22Rv1 (cell line): ENCODE data around the gene RHOG.

Experiments used
- H3K27ac ChIP-seq: fragments of 450-650 bp; 2 replicates; pipeline ENCODE4 v1.5.1; 2017
- ZFX ChIP-seq: fragments of 450-650 bp; IDR thresholded peaks from 2 replicates; pipeline ENCODE4 v1.6.1; 2017; ENCODE audit warnings: antibody characterized with exemption, borderline replicate concordance
- TF ChIP-seq, protein P1 (sequence below): fragments of 450-650 bp; IDR thresholded peaks from 2 replicates; pipeline ENCODE4 v1.5.1; 2017; ENCODE audit warnings: mild to moderate bottlenecking

The RHOG gene

DNA sequence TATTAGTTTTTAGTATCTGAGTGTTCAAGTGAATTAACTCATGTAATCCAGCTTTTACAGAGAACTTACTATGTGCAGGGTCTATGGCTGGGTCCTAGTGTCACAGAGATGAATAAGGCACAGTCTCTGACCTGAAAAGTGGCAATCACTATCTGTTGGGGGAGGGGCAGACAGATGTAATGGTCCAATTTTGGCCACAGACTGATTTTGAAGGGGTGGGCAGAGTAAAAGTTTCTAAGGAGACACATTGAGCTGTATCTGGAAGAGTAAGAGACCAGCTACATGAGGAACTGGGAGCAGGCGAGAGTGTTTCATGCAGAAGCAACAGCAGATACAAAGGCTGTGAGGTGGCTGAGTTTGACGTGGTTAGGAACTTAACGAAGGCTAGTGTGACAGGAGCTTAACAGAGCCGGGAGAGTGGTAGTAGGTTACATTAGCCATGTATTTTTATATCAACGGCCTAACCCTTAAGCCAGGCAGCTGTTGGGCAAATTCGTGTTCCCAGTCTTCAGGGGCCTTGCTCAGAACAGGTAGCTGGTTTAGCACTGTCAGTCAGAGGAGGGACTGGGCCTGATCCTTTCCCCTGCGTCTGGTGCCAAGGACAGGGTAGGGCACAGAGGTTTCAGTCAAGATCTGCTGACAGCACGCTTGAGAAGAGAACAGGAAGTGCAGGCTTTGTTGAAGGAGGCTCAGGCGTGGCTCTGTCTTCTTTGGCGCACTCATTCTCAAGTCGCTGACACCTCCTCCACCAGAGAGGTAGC lies 13.3 kb upstream of the RHOG start:
- no peak for TF ChIP-seq ZFX
- H3K27ac ChIP-seq, result no peak overlapping the region

DNA sequence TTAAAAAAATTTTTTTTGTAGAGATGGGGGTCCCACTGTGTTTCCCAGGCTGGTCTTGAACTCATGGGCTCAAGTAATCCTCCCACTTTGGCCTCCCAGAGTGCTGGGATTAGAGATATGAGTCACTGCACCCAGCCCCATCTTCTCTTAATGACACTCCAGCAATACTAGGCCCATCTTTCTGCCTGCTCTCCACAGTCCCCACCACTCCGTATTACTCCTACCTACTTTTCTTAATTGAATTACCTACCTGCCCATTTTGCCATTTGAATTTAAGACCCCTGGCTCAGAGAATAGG lies 12.7 kb upstream of the RHOG start:
- TF ChIP-seq ZFX, result no peak
- TF ChIP-seq, protein P1, sequence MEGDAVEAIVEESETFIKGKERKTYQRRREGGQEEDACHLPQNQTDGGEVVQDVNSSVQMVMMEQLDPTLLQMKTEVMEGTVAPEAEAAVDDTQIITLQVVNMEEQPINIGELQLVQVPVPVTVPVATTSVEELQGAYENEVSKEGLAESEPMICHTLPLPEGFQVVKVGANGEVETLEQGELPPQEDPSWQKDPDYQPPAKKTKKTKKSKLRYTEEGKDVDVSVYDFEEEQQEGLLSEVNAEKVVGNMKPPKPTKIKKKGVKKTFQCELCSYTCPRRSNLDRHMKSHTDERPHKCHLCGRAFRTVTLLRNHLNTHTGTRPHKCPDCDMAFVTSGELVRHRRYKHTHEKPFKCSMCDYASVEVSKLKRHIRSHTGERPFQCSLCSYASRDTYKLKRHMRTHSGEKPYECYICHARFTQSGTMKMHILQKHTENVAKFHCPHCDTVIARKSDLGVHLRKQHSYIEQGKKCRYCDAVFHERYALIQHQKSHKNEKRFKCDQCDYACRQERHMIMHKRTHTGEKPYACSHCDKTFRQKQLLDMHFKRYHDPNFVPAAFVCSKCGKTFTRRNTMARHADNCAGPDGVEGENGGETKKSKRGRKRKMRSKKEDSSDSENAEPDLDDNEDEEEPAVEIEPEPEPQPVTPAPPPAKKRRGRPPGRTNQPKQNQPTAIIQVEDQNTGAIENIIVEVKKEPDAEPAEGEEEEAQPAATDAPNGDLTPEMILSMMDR, result no peak
- H3K27ac ChIP-seq, result no peak overlapping the region

DNA sequence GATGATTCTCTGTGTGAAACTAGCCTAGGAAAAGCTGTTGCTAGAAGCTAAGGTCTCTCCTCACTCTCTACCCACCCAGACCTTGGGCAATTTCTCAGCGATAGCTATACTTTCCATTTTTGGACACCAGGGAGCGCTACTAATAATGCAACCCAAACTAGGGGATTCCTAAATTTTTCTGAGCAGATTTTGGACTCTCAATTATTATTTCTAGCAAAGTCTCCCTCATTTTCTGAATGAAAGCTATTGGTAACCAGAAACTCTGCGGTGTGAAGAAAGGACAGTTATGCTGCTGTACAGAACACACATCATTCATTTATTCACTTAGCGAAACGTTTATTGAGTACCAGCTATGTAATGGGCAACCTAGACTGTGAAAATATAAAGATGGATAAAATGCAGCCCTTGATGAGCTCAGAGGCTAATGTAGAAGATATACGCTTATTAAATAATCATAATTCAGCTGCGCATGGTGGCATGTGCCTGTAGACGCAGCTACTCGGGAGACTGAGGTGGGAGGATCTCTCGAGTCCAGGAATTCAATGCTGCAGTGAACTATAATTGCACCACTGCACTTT lies 8.6 kb upstream of the RHOG start:
- TF ChIP-seq, protein P1, result peak; percentile 84
- TF ChIP-seq ZFX, result no peak
- H3K27ac ChIP-seq, result no peak overlapping the region

DNA sequence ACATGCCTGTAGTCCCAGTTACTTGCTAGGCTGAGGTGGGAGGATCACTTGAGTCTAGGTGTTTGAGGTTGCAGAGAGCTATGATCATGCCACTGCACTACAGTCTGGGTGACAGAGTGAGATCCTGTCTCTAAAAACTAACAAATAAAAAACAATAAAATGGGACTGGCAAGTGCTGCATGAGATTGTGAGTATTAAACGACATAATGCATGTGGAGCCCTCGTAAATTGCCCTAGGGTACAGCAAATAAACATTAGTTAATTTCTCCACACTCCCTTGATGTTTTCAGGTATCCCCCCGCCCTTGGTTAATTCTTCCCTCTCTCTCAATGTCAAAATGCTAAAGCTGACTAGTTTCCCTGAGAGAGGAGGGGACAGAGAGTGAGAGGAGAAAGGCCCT lies 4.9 kb upstream of the RHOG start:
- no peak for TF ChIP-seq ZFX
- TF ChIP-seq, protein P1, result no peak
- no peak overlapping the region for H3K27ac ChIP-seq

DNA sequence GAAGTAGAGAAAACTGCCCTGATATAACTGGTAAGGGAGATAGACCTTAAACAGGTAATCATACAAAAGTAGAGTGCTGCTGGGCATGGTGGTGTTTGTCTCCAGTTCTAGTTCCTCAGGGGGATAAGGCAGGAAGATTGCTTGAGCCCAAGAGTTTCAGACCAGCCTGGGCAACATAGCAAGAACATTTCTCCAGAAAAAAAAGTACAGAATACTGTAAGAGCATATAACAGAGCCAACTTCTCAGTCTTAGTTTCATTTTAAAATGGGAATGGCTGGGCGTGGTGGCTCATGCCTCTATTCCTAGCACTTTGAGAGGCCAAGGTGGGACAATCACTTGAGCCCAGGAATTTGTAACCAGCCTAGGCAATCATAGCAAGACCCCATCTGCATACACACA lies 4.5 kb upstream of the RHOG start:
- H3K27ac ChIP-seq, result no peak overlapping the region
- TF ChIP-seq, protein P1, result no peak
- TF ChIP-seq ZFX, result no peak

DNA sequence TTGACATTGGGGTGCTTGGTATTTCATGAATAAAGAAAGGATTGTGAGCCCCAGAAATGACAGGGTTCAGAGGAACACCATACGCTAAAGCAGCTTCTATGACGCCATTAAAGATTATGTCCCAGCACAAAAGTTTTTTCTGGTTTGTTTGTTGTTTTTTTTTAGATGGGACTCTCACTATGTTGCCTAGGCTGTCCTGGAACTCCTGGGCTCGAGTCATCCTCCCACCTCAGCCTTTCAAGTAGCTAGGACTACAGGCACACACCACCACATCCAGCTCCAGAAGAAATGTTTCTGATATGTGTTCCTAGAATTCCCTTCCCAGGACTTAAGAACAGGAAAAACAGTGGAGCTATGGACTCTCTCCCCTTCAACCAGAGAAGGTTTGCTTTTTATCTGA lies 2.6 kb upstream of the RHOG start:
- TF ChIP-seq, protein P1, result no peak
- TF ChIP-seq ZFX, result no peak
- H3K27ac ChIP-seq, result no peak overlapping the region

DNA sequence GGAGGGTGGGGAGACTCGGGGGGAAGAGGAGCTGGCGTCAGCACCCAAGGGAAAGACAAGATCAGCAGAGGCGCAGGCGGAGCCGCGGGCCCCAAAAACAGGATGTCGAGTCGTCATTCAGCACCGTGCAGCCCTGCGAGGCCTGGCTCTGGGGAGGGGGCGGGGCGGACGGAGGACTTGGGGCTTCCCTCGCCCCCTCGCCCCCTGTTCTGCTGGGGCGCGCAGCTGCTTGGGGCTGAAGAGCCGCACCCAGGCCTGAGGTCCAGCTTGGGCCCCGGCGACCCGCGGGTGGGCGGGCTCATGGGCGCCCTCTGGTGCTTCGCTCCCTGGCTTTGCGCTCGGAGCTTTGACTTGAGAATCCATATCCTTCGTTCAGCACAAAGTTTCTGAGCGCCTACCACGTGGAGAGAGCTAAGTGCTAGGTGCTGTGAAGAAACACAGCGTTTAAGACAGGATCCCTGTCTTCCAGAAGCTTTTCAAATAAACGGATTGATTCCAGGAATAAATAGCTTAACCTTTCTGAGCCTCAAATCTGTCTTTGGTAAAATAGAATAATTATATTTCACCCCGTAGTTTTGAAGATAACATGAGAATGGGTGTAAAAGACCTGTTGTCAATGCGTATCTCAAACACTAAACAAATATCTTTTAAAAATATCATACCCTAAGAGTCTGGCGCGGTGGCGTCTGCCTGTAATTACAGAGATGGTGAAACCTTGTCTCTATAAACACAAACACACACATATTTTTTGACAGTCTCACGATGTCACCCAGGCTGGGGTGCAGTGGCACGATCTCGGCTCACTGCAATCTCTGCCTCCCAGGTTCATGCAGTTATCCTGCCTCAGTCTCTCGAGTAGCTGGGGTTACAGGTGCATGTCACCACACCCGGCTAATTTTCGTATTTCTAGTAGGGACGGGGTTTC lies 929 bp upstream of the RHOG start:
- no peak for TF ChIP-seq ZFX
- TF ChIP-seq, protein P1, result peak; percentile 97
- H3K27ac ChIP-seq, result peak overlapping the region; percentile 87
